Ovary (tissue), 3 donors: ENCODE data around the gene CIAO3.

Experiments used
- POLR2A ChIP-seq: fragments of 450-650 bp; IDR thresholded peaks from one replicate; pipeline ENCODE4 v1.6.1; 2017; ENCODE audit warnings: antibody characterized with exemption, mild to moderate bottlenecking, moderate library complexity
- TF ChIP-seq, protein P1 (sequence below), 3 donors: fragments of 450-650 bp in 2 of 3; fragments of 200-600 bp in 1 of 3; IDR thresholded peaks; one replicate each; pipeline versions ENCODE4 v1.5.1 to v1.8.0; 2016 to 2022; ENCODE audit warnings: antibody characterized with exemption in 3 of 3, mild to moderate bottlenecking in 1 of 3
- donor health status: DM: no; HTN: no; CAD: no.

DNA sequence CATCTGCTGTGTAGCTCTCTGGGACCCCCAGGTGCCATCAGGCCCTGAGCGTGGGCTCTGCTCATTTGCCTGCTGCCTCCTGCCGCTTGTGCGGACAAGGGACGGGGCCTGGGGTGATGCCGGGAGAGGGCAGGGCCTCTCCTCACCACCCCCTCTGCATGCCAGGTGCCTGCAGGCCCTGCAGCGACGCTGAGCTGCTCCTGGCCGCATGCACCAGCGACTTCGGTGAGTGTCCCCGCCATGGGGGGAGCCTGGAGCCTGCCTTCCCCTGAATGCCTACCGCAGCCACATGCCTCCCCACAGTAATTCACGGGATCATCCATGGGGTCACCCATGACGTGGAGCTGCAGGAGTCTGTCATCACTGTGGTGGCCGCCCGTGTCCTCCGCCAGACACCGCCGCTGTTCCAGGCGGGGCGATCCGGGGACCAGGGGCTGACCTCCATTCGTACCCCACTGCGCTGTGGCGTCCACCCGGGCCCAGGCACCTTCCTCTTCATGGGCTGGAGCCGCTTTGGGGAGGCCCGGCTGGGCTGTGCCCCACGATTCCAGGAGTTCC lies 23.9 kb downstream of the CIAO3 start:
- no peak for TF ChIP-seq POLR2A
- TF ChIP-seq, protein P1, sequence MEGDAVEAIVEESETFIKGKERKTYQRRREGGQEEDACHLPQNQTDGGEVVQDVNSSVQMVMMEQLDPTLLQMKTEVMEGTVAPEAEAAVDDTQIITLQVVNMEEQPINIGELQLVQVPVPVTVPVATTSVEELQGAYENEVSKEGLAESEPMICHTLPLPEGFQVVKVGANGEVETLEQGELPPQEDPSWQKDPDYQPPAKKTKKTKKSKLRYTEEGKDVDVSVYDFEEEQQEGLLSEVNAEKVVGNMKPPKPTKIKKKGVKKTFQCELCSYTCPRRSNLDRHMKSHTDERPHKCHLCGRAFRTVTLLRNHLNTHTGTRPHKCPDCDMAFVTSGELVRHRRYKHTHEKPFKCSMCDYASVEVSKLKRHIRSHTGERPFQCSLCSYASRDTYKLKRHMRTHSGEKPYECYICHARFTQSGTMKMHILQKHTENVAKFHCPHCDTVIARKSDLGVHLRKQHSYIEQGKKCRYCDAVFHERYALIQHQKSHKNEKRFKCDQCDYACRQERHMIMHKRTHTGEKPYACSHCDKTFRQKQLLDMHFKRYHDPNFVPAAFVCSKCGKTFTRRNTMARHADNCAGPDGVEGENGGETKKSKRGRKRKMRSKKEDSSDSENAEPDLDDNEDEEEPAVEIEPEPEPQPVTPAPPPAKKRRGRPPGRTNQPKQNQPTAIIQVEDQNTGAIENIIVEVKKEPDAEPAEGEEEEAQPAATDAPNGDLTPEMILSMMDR (IDR thresholded peaks at IDR 0.05) = no peak
